ENCODE results near the gene AP3D1. TPM values are rescaled to one million over a fixed set of nuclear protein-coding genes. Genes with fewer than 3 reads are reported as not detected.
"Not testable (repeated sequence)": the region's sequence is repeated elsewhere in the genome, so short reads cannot be mapped to it uniquely, and the experiment has no call there.

The AP3D1 gene
- total and polyA plus RNA-seq, 2 donors from 2014 or later: 68.4 to 125 TPM

DNA sequence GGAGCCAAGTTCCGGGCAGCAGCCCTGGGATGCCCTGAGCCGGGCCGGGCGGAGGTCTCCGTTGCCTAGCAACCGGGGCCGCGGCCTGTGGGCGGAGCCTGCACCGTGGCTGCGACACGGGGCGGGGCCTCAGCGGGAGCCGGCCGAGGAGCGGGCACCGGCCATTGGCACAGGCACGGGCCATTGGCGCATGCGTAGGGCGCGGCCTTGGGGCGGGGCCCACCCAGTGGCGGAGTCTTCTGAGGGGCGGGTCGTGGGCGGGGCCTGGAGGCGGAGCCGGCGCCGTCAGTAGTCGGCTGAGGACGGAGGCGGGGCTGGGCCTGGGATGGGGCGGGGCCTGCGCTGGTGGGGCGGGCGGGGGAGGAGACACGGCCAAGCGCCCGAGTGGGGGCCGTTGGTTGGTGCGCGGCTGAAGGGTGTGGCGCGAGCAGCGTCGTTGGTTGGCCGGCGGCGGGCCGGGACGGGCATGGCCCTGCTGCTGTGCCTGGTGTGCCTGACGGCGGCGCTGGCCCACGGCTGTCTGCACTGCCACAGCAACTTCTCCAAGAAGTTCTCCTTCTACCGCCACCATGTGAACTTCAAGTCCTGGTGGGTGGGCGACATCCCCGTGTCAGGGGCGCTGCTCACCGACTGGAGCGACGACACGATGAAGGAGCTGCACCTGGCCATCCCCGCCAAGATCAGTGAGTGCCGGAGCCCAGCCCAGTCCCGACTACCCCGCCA lies 54.7 kb downstream of the AP3D1 start, which contains the start of gene IZUMO4:
IZUMO4 (plus strand) TSS at position 436 of the 723 bp plus-strand sequence; CDS start at position 467, 31 bp downstream.
- intact Hi-C loops (cut with DNase I): no loop called here
- no peaks in the 10 kb centered on the region for H3K27me3 ChIP-seq (ENCODE audit: control insufficient read depth, insufficient read depth, low read length)
- H3K9me3 ChIP-seq (ENCODE audit: control insufficient read depth in 2 of 3, insufficient read depth in 1 of 3, low read length in 3 of 3): no peaks in the 10 kb centered on the region
- H3K4me3 ChIP-seq (ENCODE audit: low read length in 3 of 3): peak within 1 kb of the TSS; percentile 57 to 75 (median 61)
- H3K36me3 ChIP-seq (ENCODE audit: control insufficient read depth in 2 of 3, insufficient read depth in 3 of 3, low read length in 3 of 3): peaks cover 0 to 11% (median 6%) of the 10 kb centered on the region in 3 donors
- DNase-seq (peak; percentile 99 to 100 (median 99)), FAIRE-seq (no peak)
- H3K27ac ChIP-seq (ENCODE audit: low read depth in 2 of 2, low read length in 2 of 2): peak within 1 kb of the TSS; percentile 93 to 97
- H3K9ac ChIP-seq (ENCODE audit: low read length in 3 of 3): peak within 1 kb of the TSS in 2 of 3 donors; percentile 36 to 51
- TF ChIP-seq, protein P1, sequence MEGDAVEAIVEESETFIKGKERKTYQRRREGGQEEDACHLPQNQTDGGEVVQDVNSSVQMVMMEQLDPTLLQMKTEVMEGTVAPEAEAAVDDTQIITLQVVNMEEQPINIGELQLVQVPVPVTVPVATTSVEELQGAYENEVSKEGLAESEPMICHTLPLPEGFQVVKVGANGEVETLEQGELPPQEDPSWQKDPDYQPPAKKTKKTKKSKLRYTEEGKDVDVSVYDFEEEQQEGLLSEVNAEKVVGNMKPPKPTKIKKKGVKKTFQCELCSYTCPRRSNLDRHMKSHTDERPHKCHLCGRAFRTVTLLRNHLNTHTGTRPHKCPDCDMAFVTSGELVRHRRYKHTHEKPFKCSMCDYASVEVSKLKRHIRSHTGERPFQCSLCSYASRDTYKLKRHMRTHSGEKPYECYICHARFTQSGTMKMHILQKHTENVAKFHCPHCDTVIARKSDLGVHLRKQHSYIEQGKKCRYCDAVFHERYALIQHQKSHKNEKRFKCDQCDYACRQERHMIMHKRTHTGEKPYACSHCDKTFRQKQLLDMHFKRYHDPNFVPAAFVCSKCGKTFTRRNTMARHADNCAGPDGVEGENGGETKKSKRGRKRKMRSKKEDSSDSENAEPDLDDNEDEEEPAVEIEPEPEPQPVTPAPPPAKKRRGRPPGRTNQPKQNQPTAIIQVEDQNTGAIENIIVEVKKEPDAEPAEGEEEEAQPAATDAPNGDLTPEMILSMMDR (IDR thresholded peaks at IDR 0.05; ENCODE audit: borderline replicate concordance, extremely low read depth, insufficient read depth): peak; percentile 49
- peaks cover 0 to 15% (median 8%) of the 10 kb centered on the region in 3 donors for H3K4me1 ChIP-seq (ENCODE audit: control insufficient read depth in 2 of 3, insufficient read depth in 2 of 3, low read depth in 1 of 3, low read length in 3 of 3)

GRCh38 chr19:2096034-2096479 lies 55.3 kb downstream of the AP3D1 start, which contains the start of gene MOB3A:
TSS of gene MOB3A (minus strand) at chr19:2096326. CDS start at chr19:2078560, 17,766 bp downstream.
- Histone ChIP-seq H3K4me3 (ENCODE audit: low read length in 3 of 3) (peak within 1 kb of the TSS; percentile 61 to 75 (median 67)), H3K4me1 (ENCODE audit: control insufficient read depth in 2 of 3, insufficient read depth in 2 of 3, low read depth in 1 of 3, low read length in 3 of 3) (peaks cover 0 to 15% (median 8%) of the 10 kb centered on the region in 3 donors), H3K9me3 (ENCODE audit: control insufficient read depth in 2 of 3, insufficient read depth in 1 of 3, low read length in 3 of 3) (no peaks in the 10 kb centered on the region), H3K9ac (ENCODE audit: low read length in 3 of 3) (peak within 1 kb of the TSS in 2 of 3 donors; percentile 36 to 51), H3K27ac (ENCODE audit: low read depth in 2 of 2, low read length in 2 of 2) (peak within 1 kb of the TSS; percentile 93 to 97), H3K27me3 (ENCODE audit: control insufficient read depth, insufficient read depth, low read length) (no peaks in the 10 kb centered on the region), H3K36me3 (ENCODE audit: control insufficient read depth in 2 of 3, insufficient read depth in 3 of 3, low read length in 3 of 3) (peaks cover 0 to 9% (median 3%) of the 10 kb centered on the region in 3 donors)
- FAIRE-seq: no peak
- TF ChIP-seq, protein P1 (IDR thresholded peaks at IDR 0.05; ENCODE audit: borderline replicate concordance, extremely low read depth, insufficient read depth): peak; percentile 29
- DNase-seq: peak in 1 of 5 donors; percentile 98
- intact Hi-C loops (cut with DNase I): no loop called here

- H3K27ac ChIP-seq (ENCODE audit: low read depth in 2 of 2, low read length in 2 of 2); H3K36me3 ChIP-seq (ENCODE audit: control insufficient read depth in 2 of 3, insufficient read depth in 3 of 3, low read length in 3 of 3); intact Hi-C loops (cut with DNase I); H3K4me3 ChIP-seq (ENCODE audit: low read length in 3 of 3); H3K27me3 ChIP-seq (ENCODE audit: control insufficient read depth, insufficient read depth, low read length); DNase-seq; FAIRE-seq; H3K9ac ChIP-seq (ENCODE audit: low read length in 3 of 3); H3K9me3 ChIP-seq (ENCODE audit: control insufficient read depth in 2 of 3, insufficient read depth in 1 of 3, low read length in 3 of 3): not testable (repeated sequence)
- H3K4me1 ChIP-seq (ENCODE audit: control insufficient read depth in 2 of 3, insufficient read depth in 2 of 3, low read depth in 1 of 3, low read length in 3 of 3): peaks cover 0 to 15% (median 1%) of the 10 kb centered on the region in 3 donors
These were observed 59.3 kb downstream of the AP3D1 start for GRCh38 chr19:2091926-2092525.

DNA sequence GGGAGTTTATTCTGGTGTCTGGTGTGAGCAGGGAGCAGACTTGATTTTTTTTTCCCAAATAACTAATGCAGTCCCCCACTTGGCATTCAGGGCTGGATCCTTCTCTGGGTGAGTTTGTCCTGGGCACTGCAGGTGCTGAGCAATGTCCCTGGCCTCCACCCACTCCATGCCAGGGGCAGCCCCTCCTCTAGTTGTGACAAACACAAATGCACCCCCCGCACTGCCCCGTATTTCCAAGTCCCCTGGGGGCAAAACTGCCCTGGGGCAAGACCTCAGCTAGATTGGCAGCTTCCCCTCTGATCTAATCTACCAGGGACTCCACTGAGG lies 61.7 kb downstream of the AP3D1 start:
- Histone ChIP-seq H3K4me1 (ENCODE audit: control insufficient read depth in 2 of 3, insufficient read depth in 2 of 3, low read depth in 1 of 3, low read length in 3 of 3) (peaks cover 0 to 9% (median 0%) of the 10 kb centered on the region in 3 donors), H3K9ac (ENCODE audit: low read length in 3 of 3) (no peak overlapping the region), H3K9me3 (ENCODE audit: control insufficient read depth in 2 of 3, insufficient read depth in 1 of 3, low read length in 3 of 3) (no peaks in the 10 kb centered on the region), H3K27ac (ENCODE audit: low read depth in 2 of 2, low read length in 2 of 2) (peak overlapping the region in 1 of 2 donors; percentile 47), H3K4me3 (ENCODE audit: low read length in 3 of 3) (no peak overlapping the region), H3K36me3 (ENCODE audit: control insufficient read depth in 2 of 3, insufficient read depth in 3 of 3, low read length in 3 of 3) (no peaks in the 10 kb centered on the region), H3K27me3 (ENCODE audit: control insufficient read depth, insufficient read depth, low read length) (no peaks in the 10 kb centered on the region)
- FAIRE-seq (no peak), DNase-seq (no peak)
- TF ChIP-seq, protein P1 (IDR thresholded peaks at IDR 0.05; ENCODE audit: borderline replicate concordance, extremely low read depth, insufficient read depth): no peak
- intact Hi-C loops (cut with DNase I): no loop called here
